Ovary (tissue), 3 donors: ENCODE results near the gene SYNGR4.

Experiments
- CTCF ChIP-seq, 3 donors: fragments of 450-650 bp in 2 of 3; fragments of 200-600 bp in 1 of 3; IDR thresholded peaks; one replicate each; pipeline versions ENCODE4 v1.5.1 to v1.8.0; 2016 to 2022; ENCODE audit warnings: antibody characterized with exemption in 3 of 3, mild to moderate bottlenecking in 1 of 3
- EP300 ChIP-seq: sonication (generic); formaldehyde crosslinking; IDR thresholded peaks from one replicate; pipeline ENCODE4 v1.6.1; 2017; ENCODE audit warnings: antibody characterized with exemption
- donor health status: DM: no; HTN: no; CAD: no.

GRCh38 chr19:48371367-48371766 is 7.2 kb downstream of the SYNGR4 start:
- TF ChIP-seq CTCF (IDR thresholded peaks at IDR 0.05), result no peak
- TF ChIP-seq EP300, result no peak
